GM21423 (cell line): ENCODE measurements around the gene ITGAD.
"Not testable (repeated sequence)": the region's sequence is repeated elsewhere in the genome, so short reads cannot be mapped to it uniquely, and the experiment has no call there.

ENCODE experiments used
- ATAC-seq: cut with Tn5 transposase; IDR thresholded peaks from one replicate; pipeline ENCODE4 v1.9.1; 2021; ENCODE audit warnings: mild to moderate bottlenecking, moderate library complexity; ENCODE audit not compliant: unreplicated experiment

Gene ITGAD

DNA sequence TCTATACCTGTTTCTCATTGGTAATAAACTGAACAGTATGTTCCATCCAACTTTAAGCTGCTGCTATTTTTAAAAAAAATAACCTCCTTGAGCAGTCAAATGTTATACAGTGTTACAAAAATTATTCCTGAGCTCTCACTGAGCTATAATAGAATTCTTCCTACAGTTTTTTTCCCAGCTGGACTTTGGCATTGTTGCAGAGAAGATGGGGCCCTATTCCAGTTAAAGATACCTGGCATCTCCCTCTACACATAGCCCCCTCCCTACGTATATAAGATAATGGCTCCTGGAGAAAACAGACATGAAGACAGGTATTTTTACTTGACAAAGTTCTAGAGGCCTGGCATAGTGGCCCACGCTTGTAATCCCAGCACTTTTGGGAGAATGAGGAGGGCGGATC, 36.7 kb downstream of the ITGAD start:
- ATAC-seq, result no peak

DNA sequence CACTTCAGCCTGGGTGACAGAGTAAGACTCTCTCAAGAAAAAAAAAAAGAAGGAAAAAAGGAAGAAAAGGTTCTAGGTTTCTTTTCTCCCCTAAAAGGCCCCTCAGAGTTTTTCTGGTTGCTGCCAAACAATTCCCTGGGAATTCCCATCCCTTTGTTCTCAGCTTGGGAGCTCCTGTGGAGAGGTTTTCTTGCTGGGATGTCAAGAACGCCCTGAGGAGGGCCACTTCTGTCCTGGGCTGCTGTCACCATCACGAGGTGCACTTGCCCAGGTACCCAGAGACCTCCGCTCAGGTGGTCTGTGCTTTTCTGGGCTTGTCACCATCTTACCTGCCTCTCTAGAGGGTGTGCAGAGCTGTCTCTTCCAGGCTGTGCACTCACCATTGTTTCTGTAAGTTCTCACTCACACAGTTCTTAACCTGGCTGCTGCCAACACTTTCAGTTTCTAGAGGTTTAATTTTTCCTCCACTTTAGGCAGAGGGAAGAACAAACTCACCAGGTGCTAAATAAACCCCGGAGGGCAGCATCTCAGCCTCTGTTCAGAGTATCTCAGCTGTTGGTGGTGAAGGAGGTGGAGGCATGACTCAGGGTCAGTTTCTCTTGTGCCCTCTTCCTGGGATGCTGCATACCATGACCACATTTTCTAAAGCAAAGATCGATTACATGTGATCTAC, 37.4 kb downstream of the ITGAD start:
- ATAC-seq, result no peak

DNA sequence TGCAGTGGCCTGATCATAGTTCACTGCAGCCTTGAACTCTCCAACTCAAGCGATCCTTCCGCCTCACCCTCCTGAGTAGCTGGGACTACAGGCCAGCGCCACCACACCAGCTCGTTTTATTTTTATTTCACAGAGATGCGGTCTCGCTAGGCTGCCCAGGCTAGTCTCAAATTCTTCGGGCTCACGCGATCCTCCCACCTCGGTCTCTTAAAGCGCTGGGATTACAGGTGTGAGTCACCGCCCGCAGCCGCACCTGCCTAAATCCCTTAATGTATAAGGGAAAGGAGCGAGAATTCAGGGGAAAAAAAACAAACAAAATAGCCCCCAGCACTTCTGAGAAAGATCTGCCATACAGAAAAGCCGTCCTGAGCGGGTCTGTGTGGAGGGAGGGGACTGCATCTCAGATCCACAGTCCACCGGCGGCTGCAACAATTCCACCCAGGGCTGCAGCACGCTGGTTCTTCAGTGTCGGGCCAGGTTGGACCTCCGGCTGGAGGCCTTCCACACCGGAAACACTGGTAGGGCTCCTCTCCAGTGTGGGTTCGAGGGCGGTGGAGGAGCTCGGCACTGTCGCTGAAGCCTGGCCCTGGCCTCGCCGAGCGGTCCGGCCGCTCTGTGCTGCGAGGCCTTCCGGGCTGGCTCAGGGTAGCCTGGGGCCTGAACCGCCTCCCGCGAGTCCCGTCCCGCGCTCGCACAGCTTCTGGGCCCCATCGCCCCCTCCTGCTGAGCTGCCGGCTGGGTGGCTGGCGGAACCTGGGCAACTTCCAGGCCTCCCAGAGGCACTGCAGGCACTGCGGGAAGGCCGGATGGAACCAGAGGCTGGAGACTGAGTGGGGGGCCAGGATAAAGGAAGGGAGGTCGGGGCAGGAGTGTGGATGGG, 42.4 kb downstream of the ITGAD start:
- no peak for ATAC-seq

DNA sequence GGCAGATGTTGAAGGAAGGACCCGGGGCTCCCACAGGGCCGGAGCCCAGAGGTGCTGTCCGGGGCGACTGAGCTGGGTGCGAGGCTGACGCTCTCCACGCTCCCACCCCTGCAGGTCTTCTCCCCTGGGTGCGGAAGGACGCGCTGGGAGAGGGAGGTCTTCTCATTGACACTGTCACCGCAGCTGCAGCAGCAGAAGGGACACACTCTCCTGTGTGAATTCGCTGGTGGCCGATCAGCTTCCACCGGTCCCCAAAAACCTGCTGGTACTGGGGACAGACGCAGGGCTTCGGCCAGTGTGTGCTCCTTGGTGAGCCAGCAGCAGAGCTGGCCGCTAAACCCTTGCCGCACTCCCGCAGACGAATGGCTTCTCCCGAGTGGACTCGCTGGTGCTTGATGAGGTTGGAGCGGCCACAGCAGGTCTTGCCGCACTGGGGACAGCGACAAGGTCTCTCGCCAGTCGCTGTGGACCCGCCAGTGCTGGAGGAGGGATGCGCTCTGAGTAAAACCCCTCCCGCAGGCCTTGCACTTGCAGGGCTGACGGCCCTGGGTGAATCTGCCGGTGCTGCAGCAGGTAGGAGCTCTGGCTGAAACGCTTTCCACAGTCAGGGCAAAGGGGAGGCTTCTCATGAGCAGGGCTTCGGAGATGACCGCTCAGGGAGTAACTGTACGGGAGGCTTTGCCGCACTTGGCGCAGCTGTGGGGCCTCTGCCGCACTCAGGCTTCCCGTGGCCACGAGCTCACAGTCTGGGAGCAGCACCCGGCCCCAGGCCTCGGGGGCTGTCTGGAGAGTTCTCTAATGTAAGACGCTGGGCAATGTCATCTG, 43.3 kb downstream of the ITGAD start:
- ATAC-seq, result no peak

DNA sequence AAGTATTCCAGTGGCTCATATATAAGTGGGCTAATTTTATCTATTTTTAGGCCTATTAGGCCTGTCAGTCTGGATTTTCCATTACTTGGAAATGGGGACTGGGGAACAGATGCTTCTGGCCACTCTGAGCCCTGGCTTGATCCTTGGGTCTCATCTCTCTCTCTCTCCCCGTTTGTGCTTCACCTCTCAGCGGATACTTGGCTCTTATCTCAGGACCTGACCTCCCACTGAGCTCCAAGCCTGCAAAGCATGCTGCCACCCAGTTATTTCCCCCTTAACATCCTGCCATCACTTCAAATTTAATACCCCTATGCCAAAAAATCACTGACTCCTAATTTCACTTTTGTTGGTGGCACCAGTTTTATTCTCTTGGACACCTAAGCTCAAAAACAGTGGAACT, 45.3 kb downstream of the ITGAD start:
- no peak for ATAC-seq

DNA sequence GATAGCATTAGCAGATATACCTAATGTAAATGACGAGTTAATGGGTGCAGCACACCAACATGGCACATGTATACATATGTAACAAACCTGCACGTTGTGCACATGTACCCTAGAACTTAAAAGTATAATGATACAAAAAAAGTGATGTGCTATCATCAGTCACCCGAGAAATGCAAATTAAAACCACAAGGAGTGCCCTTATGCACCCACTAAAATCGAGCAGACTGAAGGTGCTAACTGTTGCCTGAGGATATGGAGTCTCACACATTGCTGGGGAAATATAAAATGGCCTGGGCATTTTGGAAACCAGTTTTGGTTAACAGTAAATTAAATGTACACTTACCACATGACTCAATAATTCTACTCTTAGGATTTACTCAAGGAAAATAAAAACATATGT, 45.9 kb downstream of the ITGAD start:
- ATAC-seq, result not testable (repeated sequence)

DNA sequence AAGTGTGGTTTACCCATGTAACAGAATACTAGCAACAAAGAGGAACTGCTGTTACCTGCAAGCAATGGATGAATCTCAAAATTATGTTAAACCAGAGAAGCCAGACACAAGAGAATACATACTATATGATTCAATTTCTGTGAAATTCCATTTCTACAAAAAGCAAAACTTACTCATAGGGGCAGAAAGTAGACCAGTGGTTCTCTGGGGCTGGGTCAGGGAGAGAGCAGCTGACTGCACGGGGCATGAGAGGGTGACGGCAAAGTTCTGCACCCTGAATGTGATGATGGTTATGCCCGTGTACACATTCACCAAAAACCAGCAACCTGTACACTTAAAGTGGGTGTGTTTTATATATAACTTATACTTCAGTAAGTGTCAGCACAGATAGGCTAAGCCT, 46.4 kb downstream of the ITGAD start:
- no peak for ATAC-seq

DNA sequence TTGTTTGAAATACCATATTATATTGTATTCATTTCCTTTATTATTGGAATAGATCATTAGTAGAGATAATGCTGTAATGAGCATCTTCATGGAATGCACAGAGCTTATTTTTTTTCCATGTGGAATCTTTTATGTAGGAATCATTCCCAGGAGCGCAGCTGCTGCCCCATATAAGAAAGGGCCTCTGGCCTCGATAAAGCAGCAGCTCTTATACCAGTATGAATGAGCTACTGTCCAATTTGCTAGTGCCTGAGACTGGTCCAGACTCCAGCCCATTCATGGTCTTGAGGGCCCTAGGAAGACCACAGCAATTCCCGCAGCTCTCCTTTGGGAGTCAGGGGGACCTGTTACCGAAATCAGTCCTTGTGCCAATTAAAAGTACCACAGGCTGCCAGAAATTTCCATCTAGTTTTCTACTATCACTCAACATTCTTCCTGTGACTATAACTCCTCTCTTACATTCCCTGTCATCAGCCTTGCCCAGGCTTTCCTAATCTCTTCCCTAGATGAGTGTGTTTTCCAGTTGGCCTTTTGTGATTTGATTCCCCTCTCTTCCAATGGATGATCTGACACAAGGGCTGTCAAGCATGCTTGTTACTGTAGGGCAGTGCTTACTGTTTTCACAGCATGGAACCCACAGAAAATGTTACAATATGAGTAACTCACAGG, 47.5 kb downstream of the ITGAD start:
- ATAC-seq, result no peak

DNA sequence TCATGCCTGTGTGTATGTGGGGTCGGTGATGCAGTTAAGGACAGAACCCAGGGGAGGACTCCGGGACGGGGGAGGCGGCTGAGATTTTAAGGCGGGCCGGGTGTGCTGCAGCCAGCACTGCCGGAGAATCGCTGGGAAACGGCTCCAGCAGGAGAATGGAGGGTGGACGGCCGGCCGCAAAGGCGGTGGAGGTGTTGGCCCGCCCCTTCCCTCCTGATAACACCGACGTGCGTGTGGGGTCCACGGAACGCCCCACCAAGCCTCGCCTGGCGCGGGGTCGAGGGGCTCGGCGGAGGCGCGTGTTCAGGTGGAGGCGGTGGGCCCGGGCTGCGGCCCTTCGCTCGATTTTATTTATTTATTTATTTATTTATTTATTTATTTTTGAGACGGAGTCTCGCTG, 48.8 kb downstream of the ITGAD start:
- no peak for ATAC-seq

DNA sequence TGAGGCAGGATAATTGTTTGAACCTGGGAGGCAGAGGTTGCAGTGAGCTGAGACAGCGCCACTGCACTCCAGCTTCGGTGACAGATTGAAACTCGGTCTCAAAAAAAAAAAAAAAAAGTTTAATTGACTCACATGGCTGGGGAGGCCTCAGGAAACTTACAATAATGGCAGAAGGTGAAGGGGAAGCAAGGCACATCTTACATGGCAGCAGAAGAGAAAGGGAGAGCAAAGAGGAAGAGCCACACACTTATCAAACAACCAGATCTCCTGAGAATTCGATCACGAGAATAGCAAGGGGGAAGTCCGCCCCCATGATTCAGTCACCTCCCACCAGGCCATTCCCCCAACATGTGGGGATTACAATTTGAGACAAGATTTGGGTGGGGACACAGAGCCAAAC, 52.8 kb downstream of the ITGAD start:
- ATAC-seq, result not testable (repeated sequence)

DNA sequence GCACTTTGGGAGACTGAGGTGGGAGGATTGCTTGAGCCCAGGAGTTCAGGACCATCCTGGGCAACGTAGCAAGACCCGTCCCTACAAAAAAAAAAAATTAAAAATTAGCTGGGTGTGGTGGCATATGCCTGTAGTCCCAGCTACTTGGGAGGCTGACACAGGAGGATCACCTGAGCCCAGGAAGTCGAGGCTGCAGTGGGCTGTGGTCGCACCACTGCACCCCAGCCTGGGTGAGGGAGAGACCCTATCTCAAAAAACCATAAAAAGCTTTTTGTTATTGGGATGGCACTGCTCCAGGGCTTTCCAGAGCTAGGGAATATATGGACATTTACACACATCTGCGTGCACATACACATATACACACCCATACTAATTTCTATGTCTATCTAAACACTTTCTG, 58.1 kb downstream of the ITGAD start:
- no peak for ATAC-seq

DNA sequence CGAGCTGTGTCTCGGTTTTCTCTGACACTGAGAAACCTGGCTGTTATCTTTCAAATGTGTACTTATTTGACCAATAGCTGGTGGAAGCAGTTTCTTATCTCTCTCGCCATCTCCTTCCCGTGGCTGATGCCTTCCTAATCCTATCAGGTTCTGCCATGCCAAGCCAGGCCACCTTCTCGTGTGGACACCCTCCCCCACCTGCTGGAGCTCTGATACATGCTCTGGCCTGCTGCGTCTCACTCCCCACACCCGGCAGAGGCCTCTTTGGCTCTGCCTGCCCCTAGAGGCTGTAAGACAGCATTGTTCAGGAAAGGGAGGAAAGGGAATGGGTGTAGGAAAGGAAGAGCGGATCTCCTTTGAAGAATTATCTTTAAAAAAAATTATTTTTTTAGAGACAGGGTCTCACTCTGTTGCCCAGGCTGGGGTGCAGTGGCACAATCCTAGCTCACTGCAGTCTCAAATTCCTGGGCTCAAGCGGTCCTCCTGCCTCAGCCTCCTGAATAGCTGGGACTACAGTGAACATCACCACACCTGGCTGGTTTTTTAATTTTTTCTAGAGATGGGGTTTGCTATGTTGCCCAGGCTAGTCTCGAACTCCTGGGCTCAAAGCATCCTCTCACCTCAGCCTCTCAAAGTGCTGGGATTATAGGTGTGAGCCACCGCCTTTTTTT, 58.7 kb downstream of the ITGAD start:
- ATAC-seq, result no peak

DNA sequence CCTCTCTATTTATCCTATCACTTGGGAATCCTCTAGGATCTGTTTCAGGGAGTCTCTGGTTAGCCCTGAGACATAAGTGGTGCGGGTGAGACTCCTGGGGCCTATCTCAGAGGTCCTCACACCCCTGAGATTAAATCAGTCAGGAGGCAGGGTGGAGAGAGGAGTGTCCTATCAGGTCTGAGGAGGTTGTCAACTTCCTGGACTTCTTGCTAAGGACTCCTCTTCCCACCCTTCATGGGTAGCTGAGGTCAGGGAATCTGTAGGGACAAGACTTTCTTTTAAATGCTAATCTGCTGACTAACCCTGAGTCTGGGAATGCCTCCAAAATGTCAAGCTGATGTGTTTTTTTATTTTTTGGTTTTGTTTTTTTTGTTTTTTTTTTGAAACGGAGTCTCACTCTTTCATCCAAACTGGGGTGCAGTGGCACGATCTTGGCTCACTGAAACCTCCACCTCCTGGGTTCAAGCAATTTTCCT, 59.5 kb downstream of the ITGAD start:
- no peak for ATAC-seq

DNA sequence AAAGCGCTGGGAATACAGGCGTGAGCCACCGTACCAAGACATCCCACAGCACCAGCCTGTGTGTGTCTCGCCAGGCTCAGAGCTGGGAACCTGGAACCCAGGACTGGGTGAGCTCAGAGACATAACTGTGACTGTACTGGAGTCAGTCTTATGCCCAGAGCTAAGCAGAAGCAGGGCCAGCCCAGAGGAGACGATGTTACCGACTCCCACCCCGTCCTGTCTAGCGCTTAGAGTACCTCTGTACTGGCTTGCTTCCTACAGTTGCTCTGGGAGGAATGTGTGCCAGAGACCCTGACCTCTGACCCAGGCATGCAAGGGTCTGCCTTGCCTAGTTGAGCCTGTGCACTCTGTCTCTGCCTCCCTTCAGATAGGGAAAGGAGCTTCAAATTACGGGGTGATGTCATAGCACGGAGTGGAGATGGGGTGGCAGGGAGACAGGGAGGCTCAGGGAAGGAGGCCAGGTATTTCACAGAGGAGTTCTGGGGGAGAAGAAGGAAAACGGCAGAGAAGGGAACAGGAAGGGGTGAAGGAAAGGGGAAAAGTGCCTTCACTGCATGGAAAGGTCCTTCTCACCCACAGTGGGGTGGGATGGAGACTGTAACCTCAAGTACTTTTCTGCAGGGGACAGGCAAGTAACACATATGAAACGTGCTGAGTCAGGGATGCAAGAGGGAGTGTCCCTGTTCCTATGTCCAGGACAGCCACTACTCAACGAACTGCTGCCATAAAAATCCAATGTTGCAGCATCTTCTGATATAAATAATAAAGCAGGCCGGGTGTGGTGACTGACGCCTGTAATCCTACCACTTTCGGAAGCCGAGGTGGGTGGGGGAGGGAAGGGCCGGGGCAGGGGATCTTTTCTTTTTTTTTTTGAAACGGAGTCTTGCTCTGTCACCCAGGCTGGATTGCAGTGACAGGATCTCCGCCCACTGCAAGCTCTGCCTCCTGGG, 60.4 kb downstream of the ITGAD start:
- no peak for ATAC-seq

DNA sequence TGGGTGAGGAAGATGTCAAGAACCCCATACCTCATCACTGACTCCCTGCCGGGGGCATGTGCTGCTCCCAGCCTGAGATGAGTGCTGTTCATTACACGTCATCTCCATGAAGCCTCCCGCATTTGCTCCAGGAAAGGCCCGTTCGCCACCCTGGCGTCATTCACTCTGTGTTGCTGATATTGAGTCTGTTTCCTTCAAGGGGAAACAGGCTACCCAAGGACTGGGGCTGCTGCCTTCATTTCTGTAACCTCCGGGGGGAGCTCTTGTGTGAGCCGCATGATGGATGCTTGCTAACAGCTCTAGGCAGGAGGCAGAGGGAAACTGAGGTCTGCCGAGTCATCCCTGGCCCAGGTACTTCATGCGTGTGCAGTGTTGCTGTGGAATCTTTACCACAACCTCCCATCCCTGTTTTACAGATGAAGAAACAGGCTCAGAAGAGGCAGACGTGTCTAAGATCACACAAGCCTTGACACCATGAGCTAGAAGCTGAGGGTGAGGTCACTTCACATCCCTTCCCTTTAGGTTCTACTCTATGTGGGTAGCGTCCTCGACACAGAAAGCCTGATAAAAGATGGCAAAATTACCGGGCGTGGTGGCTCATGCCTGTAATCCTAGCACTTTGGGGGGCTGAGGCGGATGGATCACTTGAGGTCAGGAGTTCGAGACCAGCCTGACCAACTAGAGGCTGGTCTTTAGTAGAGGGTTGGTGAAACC, 62.6 kb downstream of the ITGAD start:
- ATAC-seq, result no peak

DNA sequence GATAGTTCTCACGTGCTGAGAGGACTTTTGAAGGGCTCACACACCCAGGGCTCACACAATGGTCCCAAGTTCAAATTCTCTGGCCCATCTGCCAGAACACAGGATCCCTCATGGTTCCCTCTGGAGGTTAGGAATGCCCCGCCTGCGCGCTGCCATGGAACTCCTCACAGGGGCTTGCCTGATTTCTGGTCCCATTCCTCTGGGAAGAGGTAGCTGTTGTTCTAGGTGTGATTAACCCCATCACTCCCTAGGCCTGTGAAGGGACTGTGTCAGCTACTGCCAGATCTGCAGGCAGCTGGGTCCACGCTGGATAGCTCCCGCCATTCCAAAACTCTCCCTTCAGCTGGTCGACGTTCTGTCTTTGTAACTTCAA, 63.8 kb downstream of the ITGAD start:
- no peak for ATAC-seq

DNA sequence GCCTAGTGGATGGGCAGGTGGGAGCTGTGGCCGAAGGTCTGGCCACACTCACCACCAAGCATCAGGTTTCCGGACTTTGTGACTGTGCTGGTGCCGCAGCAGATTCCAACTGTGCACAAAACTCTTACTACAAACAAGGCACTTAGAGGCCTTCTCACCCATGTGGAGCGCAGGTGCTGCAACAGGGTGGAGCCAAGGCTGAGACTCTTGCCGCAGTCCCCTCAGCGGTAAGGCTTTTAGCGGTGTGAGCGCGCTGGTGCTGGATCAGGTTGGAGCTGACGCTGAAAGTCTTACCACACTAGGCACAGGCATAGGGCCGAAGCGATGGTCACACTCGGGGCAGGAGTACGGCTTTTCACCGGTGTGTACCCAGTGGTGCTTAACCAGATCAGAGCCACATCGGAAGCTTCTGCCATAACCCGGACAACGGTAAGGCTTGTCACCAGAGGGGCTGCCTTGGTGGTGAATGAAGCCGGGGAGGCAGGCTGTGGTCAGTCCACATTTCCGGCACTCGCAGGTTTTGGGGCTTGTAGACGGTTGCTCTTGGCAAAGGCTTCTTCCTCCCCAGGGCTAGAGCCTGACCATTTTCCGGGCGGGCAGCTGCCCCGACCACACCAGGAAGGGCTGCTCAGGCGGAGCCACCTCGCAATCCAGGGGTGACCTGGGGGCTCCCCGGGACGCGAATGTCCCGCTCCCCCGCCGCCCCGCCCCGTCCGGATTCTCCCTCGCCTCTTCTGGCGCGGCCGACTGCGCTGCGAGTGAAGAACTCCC, 65.1 kb downstream of the ITGAD start:
- ATAC-seq, result no peak
